Mesenteric fat pad (tissue), 1 donor: ENCODE measurements around the gene SPTBN1. TPM values are rescaled to one million over a fixed set of nuclear protein-coding genes. Genes with fewer than 3 reads are reported as not detected.

Experiments used
- DNase-seq: peaks from one replicate; pipeline ENCODE4 v3.0.0-alpha.2; 2020; ENCODE audit warnings: low spot score
- total RNA-seq: library from RNA; stranded (reverse); fragmentation: NEBNext Ultra II Directional; extraction: Animal tissue kit (Norgen Biotek cat#: 25700); gene quantifications from one replicate; pipeline ENCODE4 v1.2.1, GENCODE V29; 2021
- donor health status: DM: yes; HTN: yes; CAD: no.

The SPTBN1 gene
- total RNA-seq, 1 donor from 2014 or later: 776 TPM

- DNase-seq: no peak
These were observed 172.3 kb downstream of the SPTBN1 start for GRCh38 chr2:54628418-54628817.

GRCh38 chr2:54628957-54629356, 172.8 kb downstream of the SPTBN1 start:
- DNase-seq: no peak

- DNase-seq: no peak
These were observed 173.3 kb downstream of the SPTBN1 start for GRCh38 chr2:54629390-54629789.

GRCh38 chr2:54629914-54630857, 174.1 kb downstream of the SPTBN1 start:
- no peak for DNase-seq

GRCh38 chr2:54630858-54631497, 174.9 kb downstream of the SPTBN1 start:
- DNase-seq: no peak

GRCh38 chr2:54631755-54632154, 175.6 kb downstream of the SPTBN1 start:
- DNase-seq: no peak

- DNase-seq: no peak
These were observed 176.9 kb downstream of the SPTBN1 start for GRCh38 chr2:54632733-54633692.

GRCh38 chr2:54634021-54634420, 177.9 kb downstream of the SPTBN1 start:
- DNase-seq: no peak

GRCh38 chr2:54634564-54635511, 178.7 kb downstream of the SPTBN1 start:
- DNase-seq: no peak

- DNase-seq: no peak
These were observed 179.5 kb downstream of the SPTBN1 start for GRCh38 chr2:54635554-54636152.

- no peak for DNase-seq
These were observed 180.4 kb downstream of the SPTBN1 start for GRCh38 chr2:54636415-54637139.

- no peak for DNase-seq
These were observed 182.0 kb downstream of the SPTBN1 start for GRCh38 chr2:54638103-54638502.

- DNase-seq: no peak
These were observed 182.7 kb downstream of the SPTBN1 start for GRCh38 chr2:54638774-54639187.

- no peak for DNase-seq
These were observed 183.5 kb downstream of the SPTBN1 start for GRCh38 chr2:54639609-54640008.

- no peak for DNase-seq
These were observed 184.9 kb downstream of the SPTBN1 start for GRCh38 chr2:54640834-54641540.

GRCh38 chr2:54641988-54642387, 185.9 kb downstream of the SPTBN1 start:
- DNase-seq: no peak

GRCh38 chr2:54642677-54643430, 186.7 kb downstream of the SPTBN1 start:
- no peak for DNase-seq

GRCh38 chr2:54644236-54644635, 188.1 kb downstream of the SPTBN1 start:
- DNase-seq: no peak
